PFSK-1 (cell line): ENCODE data around the gene MICB.

ENCODE experiments used
- FOXP2 ChIP-seq: optimal IDR thresholded peaks from 2 replicates; pipeline ENCODE3; 2011; ENCODE audit warnings: borderline replicate concordance, control low read depth, inconsistent platforms; ENCODE audit not compliant: insufficient read depth; ENCODE audit errors: extremely low read length, extremely low read depth
- POLR2AphosphoS5 ChIP-seq: IDR thresholded peaks from 2 replicates; pipeline ENCODE4 v1.6.1; 2012; ENCODE audit warnings: low read depth, mild to moderate bottlenecking, control low read depth, low read length, moderate library complexity
- SIN3A ChIP-seq: IDR thresholded peaks from 2 replicates; pipeline ENCODE4 v1.6.1; 2012; ENCODE audit warnings: mild to moderate bottlenecking, low read length, moderate library complexity, borderline replicate concordance; ENCODE audit not compliant: insufficient read depth
- TAF1 ChIP-seq: IDR thresholded peaks from 2 replicates; pipeline ENCODE4 v1.6.1; 2012; ENCODE audit warnings: low read length, control low read depth, borderline replicate concordance; ENCODE audit not compliant: insufficient read depth
- TF ChIP-seq, protein P1 (sequence below), 2 experiments: IDR thresholded peaks; 2 replicates each; pipeline versions ENCODE4 v1.6.1 to v1.8.0; 2011 to 2012; ENCODE audit warnings: low read depth in 2 of 2, low read length in 2 of 2, control low read depth in 1 of 2, inconsistent platforms in 1 of 2, mild to moderate bottlenecking in 1 of 2, moderate library complexity in 1 of 2; ENCODE audit not compliant: insufficient read depth in 1 of 2

DNA sequence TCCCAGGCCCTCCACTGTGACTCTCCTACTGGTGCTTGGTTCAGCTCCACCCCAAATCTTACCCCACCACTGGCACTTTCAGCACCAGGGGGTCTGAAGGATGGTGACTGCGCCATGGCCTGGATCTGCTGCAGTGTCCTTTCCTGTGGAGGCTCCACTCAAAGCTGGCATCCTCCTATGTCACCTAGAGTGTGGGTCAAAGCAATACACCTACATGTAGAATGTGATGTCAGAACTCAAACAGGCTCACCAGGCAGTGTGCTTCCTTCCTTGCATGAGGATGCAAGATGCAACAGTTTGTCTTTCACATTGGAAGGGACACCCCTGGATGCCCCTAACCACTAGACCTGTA, 32.8 kb upstream of the MICB start:
- TF ChIP-seq, protein P1, sequence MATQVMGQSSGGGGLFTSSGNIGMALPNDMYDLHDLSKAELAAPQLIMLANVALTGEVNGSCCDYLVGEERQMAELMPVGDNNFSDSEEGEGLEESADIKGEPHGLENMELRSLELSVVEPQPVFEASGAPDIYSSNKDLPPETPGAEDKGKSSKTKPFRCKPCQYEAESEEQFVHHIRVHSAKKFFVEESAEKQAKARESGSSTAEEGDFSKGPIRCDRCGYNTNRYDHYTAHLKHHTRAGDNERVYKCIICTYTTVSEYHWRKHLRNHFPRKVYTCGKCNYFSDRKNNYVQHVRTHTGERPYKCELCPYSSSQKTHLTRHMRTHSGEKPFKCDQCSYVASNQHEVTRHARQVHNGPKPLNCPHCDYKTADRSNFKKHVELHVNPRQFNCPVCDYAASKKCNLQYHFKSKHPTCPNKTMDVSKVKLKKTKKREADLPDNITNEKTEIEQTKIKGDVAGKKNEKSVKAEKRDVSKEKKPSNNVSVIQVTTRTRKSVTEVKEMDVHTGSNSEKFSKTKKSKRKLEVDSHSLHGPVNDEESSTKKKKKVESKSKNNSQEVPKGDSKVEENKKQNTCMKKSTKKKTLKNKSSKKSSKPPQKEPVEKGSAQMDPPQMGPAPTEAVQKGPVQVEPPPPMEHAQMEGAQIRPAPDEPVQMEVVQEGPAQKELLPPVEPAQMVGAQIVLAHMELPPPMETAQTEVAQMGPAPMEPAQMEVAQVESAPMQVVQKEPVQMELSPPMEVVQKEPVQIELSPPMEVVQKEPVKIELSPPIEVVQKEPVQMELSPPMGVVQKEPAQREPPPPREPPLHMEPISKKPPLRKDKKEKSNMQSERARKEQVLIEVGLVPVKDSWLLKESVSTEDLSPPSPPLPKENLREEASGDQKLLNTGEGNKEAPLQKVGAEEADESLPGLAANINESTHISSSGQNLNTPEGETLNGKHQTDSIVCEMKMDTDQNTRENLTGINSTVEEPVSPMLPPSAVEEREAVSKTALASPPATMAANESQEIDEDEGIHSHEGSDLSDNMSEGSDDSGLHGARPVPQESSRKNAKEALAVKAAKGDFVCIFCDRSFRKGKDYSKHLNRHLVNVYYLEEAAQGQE (IDR thresholded peaks at IDR 0.05; ENCODE audit: insufficient read depth in 1 of 2, low read depth in 2 of 2, low read length in 2 of 2) = no peak
- TF ChIP-seq POLR2AphosphoS5 (no peak), SIN3A (no peak), TAF1 (no peak), FOXP2 (no peak)
